Hepatic stellate cell (primary cell): ENCODE measurements around the gene FAM168A.

Experiments used
- DNase-seq: peaks from one replicate; pipeline ENCODE4 v3.0.0; 2011; ENCODE audit warnings: low spot score

Gene FAM168A

DNA sequence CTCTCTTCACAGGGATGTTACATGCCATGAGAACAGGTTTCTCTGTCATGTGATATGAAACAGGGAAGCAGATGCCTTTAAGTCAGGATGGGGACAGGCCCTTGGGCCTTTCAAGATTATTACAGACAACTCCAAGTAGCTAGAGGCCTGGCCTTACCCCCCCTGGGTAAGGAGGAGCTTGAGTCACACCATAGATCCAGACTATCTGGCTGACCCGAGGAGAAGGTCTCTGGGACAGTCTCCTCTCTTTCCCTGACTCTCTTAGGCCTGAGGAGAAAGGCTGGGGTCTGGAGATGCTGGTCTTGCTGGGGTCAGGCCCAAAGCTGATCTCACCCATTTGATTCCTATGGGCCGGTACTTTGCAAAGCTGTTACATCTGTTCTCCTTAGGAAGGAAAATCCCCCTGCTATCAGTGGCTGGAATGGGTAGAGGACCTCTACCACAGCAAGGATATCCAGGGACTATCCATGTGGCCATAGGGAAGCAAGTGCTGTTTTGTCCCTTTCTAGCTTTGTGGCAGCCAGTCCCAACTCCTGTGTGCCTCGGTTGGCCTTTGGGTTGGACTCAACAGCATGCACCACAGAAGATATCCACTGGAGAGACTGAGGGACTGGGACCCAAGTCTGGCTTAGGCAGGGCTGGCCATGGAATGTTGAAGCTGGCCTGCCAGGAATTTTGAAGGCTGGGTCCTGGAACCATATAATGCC, 196.5 kb downstream of the FAM168A start:
- no peak for DNase-seq

DNA sequence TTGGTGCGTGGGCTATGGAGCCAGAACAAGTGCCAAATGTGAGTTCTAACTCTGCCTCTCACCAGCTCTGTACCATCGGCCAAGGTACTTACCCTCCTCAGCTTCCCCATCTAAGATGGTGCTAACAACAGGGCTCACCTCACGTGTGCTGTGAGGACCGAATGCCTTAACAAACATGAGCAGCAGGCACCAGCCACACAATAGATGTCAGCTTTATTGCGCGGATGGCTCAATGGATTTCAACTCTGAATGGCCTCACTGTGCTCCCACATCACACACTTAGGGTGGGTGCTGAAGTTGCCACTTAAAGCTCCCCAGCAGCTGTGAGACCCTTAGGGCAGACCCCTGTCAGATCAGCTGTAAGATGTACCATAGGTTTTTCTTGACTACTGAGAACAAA, 197.6 kb downstream of the FAM168A start:
- DNase-seq: no peak

DNA sequence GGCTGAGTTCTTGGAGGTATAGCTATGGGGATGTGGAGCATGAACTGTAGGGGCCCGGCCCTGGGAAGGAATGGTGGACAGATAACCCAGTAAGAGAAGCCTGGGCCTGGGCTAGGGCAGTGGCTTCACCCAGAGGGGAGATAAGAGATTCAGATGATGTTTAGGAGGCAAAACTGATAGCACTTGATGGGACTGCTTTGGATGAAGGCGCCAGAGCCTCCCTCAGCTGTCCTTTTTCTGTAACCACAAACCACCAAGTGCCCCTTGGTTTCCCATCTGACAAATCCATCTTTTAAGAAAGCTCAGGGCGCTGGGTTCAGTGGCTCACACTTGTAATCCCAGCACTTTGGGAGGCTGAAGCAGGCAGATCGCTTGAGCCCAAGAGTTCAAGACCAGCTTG, 198.3 kb downstream of the FAM168A start:
- DNase-seq: no peak

DNA sequence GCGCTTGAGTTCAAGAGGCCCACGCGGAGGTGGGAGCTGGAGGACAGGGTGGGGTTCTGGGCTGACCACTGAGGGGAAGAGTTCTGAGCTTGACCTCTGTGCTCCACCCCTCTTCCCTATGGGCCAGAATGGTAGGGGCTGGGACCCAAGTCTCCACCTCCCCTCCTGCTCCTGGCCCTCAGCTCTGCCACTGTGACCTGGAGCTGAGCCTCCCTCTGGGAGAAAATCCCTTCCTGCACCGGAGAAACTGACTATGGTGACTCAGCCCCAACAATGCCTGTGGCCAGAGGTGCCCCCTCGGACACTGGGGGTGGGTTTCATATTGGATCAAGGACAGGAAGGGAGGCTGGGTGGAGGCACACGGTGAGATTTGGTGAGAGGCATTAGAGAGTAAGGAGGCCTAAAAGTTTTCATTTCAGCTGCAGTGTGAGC, 198.7 kb downstream of the FAM168A start:
- peak; percentile 57 for DNase-seq

DNA sequence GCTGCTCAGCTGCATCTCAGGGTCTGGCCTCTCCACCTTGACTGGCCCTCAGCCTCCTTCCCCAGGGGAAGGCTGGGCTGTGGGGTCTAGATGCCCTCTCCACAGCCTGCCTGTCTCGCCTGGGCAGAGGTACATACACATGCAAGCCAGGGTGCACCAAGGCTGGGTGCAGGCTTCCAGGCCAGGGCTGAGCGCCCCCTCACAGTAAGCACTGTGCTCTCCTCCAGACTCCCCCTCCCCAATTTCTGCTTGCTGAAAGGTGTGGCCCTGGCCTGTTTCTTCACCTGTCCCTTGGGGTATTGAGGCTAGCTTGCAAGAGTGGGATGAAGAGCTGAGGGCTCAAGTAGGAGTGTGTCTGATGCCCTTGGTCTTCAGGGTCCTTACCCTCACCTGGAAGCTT, 199.2 kb downstream of the FAM168A start:
- no peak for DNase-seq

DNA sequence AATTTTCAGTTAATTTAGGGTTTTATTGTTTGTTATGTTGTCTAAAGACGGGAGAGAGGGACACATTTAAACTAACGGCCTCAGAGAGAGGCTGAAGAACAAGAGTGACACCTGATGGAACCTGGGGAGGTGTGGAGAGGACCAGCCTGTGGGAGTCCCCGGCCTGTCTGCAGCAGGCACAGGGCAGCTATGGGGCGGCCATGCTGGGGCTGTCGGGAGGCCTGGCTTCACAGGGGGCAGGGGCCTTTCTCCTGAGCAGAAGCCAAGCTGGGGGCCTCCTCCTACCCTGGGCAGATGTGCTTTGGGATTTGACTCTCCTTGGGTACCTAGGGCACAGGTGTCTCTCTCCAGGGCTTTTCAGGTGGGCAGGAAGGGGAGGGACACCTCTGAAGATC, 199.8 kb downstream of the FAM168A start:
- DNase-seq: no peak

DNA sequence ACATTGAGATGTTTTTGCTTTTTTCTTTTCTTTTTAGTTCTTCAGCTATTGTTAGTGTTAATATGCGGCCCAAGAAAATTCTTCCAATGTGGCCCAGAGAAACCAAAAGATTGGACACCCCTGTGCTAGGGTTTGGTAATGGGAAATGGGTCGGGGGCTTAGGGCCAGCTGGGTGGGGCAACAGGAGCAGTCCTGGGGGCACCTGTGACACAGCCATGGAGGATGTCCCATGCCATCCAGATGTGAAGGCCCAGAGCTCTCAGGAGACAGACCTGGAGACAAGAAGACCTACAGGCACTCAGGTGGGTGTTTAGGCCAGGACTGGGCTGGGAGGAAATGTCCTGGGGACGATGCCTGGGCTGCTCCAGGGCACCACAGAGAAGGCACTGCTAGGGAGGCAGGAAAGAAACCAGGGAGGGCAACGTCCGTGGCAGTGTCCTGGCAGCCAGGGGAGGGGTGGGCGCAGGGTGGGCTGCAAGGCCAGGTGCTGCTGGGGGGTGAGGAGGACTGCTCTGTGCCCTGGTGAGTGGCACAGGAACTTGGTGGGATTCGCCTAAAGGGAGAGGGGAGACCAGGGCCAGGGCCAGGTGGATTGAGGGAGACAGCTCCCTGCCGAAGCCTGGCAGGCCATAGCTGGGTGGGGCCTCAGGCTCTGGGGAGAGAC, 200.3 kb downstream of the FAM168A start:
- no peak for DNase-seq

DNA sequence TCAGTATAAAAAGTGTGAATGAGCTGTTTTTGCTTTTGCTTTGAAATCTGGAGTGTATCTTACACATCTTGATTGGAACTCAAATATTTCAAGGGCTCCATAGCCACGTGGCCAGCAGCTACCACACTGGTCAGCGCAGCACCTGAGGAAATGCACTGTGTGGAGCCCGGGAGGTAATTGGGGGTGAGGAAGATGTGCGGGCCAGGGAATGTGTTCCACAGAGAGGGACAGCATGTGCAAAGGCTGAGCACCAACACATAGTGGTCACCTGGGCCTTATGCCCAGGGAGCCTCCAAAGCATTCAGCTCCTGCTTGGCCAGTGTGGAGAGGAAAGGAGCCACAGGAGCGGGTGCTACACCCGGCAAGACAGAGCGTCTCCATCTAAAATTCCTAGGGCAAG, 200.9 kb downstream of the FAM168A start:
- DNase-seq: no peak

DNA sequence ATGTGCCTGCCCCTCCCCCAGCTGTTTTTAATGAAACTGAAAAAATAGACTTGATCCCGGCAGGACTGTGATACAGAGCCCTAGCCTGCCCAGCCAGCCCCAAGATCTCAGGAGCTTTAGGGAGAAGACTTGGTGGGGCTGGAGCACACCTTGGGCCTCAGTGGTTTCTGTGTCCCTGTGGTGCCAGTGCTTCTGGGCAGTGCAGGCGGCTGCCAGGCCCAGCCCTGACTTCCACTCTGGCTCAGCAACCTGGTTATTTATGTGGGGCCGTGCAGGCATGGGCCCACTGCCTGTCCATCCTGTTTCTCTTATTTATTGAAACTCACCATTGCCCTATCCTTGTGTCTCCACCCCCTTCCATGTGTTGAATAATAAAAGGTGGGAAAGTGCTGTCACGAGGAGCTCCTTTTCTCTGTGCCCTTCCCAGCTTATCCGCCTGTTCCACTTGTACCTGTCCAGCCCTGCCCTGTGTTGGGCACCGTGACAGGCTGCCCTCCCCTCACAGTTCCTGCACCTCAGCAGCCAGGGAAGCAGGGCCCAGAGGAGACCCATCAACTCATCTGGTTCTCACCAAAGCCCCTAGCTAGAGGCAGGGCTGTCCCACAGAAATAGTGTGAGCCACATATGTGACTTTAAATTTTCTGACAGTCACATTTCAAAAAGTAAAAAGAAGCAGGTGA, 201.5 kb downstream of the FAM168A start:
- no peak for DNase-seq

DNA sequence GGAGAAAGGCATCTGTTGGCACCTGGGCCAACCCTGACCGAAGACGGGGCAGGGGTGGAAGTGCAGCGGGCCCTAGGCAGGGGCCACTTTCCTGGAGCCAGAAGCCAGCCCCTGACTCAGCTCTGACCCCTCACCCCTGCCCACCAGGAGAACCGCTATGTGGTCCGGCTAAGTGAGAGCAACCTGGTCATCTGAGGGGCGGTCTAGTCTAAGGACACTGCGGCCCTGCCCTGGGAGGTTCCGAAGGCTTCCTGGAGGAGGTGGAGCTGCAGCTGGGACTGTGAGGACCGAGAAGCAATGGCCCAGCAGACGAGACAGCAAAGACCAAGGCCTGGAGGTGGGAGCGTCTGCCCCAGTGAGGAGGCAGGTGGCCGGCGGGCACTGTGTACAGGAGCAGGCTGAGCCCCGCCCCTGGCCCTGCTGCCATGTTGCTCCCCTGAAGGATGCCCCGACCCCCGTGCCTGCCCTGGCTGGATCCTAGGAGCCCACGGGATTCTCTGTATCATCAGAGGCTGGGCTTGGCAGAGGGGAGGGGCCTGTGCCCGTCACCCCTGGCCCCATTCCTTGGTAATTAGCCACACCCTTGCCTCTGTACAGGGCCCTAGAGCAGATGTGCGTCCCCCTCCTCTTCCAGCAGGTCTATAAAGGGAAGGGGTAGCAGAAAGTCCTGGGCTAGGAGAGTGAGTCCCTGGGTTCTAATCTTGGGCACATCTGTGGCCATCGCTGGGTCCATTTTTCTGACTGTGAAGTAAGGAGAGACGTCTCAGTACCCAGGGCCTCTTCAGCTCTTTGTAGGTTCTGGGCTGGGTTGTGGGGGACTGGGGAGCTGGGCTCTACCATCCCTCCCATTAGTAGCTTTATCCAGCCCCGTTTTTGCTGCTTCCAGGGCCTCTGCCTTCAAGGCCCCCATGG, 202.4 kb downstream of the FAM168A start:
- DNase-seq: no peak

DNA sequence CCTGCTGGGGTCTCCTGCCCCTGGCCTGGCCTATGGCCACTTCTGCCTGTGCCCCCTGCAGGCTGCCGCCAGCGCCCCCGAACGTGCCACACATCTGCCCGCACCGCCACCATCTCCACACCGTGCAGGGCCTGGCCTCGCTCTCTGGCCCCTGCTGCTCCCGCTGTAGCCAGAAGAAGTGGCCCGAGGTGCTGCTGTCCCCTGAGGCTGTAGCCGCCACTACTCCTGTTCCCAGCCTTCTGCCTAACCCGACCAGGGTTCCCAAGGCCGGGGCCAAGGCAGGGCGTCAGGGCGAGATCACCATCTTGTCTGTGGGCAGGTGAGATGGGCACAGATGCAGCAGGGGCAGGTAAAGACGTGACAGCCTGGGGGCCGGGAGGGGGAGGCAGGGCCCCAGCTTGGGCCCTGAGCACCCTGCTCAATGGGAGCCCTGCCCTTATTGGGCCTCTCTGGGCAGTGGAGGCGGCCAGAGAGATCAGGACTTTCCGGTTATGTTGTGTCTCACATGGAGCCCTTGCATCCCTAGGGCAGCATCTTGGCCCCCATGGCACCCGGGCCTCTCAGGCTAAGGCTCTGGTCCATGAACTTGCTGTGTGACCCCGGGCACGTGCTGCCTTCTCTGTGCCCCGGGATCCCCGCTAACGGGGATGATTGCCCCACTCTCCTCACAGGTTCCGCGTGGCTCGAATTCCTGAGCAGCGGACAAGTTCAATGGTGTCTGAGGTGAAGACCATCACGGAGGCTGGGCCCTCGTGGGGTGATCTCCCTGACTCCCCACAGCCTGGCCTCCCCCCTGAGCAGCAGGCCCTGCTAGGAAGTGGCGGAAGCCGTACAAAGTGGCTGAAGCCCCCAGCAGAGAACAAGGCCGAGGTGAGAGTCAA, 203.3 kb downstream of the FAM168A start:
- no peak for DNase-seq

DNA sequence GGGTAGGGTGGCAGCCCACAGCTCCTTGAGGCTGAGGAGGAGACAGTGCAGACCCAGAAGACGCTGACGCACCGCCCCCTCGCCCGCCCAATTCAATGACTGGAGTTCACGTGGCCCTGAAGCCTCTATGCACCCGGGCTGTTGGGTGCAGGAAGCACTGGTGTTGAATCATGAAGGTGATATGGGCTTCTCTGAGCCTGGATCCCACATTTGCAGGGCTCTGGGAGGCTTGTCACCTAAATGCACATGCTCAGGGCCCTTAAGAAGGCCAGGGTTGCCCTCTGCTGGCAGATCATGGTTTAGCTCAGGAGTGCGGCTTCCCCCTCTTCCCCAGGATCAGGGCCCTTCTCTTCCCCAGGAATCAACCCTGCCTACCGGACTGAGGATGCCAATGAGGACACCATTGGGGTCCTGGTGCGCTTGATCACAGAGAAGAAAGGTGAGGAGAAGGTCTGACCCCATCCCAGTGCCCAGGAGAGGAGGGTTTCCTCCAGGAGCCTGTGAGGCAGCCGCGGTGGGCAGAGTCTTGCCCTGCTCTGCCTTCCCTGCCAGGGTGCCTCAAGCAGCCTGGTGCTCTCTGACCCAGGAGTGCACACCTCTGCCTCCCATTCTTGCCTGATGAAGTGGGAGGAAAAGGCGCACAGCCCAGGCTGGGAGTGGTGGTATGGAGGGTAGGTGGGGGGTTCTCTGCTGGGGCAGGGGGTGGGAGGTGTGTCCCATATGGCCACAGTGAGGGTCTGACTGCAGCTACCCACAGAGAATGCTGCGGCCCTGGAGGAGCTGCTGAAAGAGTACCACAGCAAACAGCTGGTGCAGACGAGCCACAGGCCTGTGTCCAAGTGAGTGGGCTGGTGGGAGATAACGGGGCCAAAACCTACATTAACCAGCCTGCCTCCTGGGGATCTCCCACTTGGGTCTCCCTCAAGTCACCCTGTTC, 204.2 kb downstream of the FAM168A start:
- peak; percentile 95 for DNase-seq

DNA sequence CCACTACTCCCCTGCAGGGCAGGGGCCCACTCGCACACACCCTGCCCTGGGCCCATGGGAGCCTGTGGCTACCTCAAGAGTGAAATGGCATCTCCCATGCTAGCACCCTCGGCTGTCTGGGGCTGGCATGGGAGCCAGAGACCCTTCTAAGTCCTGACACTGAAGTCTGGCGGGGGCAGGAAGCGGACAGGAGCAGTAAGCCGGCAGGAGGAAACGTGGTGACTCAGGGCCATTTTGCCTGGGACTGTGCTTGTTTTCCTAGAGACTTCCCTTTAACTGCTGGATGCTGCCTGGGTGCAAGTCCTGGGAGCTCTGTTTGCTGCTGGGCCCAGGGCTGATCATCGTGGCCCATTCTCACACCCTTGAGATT, 204.9 kb downstream of the FAM168A start:
- DNase-seq: peak; percentile 41

DNA sequence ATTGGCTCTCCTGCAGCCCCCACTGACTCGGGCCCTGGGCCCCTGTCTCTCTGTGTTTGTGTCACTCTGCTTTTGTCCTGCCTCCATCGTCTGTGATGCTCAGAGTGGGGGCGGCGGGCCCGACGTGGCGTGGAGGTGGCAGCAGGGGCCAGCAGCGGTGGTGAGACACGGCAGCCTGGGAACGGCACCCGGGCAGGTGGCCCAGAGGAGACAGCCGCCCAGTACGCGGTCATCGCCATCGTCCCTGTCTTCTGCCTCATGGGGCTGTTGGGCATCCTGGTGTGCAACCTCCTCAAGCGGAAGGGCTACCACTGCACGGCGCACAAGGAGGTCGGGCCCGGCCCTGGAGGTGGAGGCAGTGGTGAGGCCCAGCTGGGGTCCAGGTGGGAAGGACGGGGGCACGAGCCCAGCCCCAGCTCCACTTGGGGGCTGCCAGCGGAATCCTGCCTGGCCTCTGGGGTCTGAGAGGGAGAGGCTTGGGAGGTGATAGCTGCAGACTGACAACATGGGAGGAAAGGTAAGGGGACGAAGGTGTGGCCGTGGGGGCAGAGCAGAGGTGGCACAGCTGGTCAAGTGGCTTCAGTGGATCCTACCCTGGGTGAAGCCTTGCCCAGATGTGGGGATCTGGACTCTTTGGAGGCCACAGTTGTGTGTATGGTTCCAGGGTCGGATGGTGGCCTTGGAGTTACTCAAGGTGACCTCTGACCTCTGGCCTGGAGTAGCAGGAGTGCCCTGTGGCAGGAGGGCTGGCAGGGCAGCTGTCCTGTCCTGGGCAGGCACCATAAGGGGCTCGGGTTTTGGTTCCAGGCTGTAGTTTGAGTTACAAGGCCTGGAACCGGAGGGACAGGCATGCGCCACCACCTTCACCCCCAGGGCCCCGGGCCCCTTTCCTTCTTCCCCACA, 205.6 kb downstream of the FAM168A start:
- no peak for DNase-seq

DNA sequence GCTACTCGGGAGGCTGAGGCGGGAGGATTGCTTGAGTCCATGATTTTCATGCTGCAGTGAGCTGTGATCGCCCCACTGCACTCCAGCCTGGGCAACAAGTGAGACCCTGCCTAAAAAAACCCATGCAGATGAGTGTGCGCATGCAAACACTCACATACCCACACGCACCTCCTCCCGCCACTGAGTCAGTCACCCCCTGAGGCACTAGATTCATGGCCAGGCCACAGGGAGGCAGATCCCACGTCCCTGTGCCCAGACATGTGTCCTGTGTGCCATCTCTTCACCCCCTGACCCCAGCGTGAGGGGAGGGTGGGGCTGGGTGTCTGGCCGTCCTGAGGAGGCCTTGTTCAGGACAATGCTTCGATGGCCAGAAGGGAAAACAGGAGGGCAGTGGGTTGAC, 206.2 kb downstream of the FAM168A start:
- DNase-seq: no peak

DNA sequence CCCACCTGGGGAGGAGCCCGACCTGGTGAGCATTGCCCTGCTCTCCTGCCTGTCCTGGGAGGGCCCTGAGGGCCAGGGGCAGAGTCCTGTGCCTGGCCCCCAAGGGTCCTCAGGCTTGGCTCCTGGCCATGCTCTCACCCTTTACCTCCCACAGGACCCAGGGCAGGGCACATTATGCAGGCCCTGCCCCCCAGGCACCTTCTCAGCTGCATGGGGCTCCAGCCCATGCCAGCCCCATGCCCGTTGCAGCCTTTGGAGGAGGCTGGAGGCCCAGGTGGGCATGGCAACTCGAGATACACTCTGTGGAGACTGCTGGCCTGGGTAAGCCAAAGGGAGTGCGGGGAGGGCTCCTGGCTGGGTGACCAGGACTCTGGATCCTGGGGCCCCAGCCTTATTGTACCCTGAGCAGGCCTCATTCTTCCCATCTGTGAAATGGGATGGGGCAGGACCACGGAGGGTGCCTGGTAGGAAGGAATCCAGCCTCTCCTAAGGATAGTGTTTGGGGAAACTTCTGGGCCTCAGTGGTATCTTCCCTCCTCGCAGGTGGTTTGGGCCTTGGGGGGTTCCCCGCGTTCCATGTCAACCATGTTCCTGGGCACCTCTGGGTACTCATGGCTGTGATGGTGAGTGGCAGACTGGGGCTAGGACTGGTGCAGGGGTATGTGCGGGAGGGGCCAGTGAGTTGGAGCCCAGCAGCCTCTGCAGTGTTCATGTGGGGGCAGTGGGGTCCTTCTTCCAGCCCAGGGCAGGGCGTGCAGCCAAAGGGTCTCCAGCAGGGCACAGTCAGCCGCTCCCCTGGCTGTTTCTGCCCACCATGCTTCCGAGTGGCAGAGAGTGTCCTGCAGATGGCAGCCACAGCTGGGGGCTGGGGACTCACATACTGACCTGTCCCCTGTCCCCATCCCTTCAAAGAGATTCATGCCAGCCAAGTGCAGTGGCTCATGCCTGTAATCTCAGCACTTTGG, 207.0 kb downstream of the FAM168A start:
- no peak for DNase-seq

DNA sequence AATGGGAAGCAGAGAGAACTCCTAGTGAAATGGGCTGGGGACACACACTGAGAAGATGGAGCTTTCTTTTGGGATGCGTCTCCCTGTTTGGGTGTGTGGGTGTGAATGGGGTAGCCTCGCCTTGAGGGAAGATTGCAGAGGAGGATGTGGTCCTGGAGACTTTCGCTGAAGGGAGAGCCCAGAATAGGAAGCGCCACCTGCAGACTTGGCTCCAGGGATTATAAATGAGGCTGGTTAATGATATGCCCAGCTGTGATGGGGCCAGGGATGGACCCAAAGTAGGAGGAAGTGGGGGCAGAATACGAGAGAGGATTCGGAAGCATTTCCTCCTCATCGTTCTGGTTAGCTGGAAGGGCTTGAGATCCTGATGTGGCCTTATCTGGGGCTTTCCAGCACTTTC, 208.0 kb downstream of the FAM168A start:
- no peak for DNase-seq

DNA sequence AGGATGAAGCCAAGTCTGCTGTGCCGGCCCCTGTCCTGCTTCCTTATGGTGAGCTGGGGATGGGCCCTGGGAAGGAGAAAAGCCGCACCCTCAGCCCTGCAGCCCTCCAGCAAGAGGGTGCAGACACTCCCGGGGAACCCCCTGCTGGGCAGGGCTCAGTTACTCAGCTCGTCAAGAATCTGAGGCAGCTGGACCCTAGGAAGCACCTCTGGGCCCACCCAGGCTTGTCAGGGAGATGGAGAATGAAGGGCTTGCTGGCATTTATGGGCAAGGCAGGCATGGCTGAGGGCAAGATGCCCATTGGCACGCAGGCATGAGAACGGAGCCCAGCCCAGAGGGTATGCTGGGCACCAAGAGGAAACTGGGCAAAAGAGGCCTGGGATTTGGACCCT, 208.8 kb downstream of the FAM168A start:
- no peak for DNase-seq
